ENCODE data around the gene NHSL2.

- no peak for TF ChIP-seq CTCF (conservative IDR thresholded peaks at IDR 0.05)
- no peak for TF ChIP-seq EZH2 (IDR thresholded peaks at IDR 0.05; ENCODE audit: low read depth)
Observed at GRCh38 chrX:72027024-72027913, 116.6 kb downstream of the NHSL2 start.

All from PC-9 (cell line).